Cardiac muscle cell (in vitro differentiated cells and primary cell): Measurements from ENCODE around the gene NOD1. TPM values are rescaled to one million over a fixed set of nuclear protein-coding genes. Genes with fewer than 3 reads are reported as not detected.

Experiments used
- DNase-seq, 2 donors: peaks; one replicate each; pipeline versions ENCODE4 v3.0.0 to v3.0.0-alpha.2; 2010 to 2017; ENCODE audit warnings: low read depth in 1 of 2, low spot score in 1 of 2
- H3K27ac ChIP-seq: fragments of 200-600 bp; sonication (generic); 2 replicates; pipeline ENCODE4 v1.5.1; 2016
- H3K27me3 ChIP-seq: fragments of 200-600 bp; sonication (generic); 2 replicates; pipeline ENCODE4 v1.6.0; 2016; ENCODE audit warnings: control low read depth
- H3K36me3 ChIP-seq: fragments of 200-600 bp; sonication (generic); 2 replicates; pipeline ENCODE4 v1.5.1; 2016; ENCODE audit warnings: control low read depth
- H3K4me1 ChIP-seq: fragments of 200-600 bp; sonication (generic); 2 replicates; pipeline ENCODE4 v1.8.1; 2017; ENCODE audit warnings: low read depth, mild to moderate bottlenecking, mixed run types
- H3K4me3 ChIP-seq: fragments of 200-600 bp; sonication (generic); 2 replicates; pipeline ENCODE4 v1.5.1; 2016; ENCODE audit warnings: mild to moderate bottlenecking
- H3K9me3 ChIP-seq: fragments of 200-600 bp; sonication (generic); 2 replicates; pipeline ENCODE4 v1.5.1; 2017; ENCODE audit warnings: low read depth, mild to moderate bottlenecking, control low read depth
- CTCF ChIP-seq: IDR thresholded peaks from 2 replicates; pipeline ENCODE4 v1.5.1; 2012; ENCODE audit warnings: low read depth, mild to moderate bottlenecking, low read length
- polyA plus RNA-seq: library from polyadenylated mRNA; unstranded; fragments of >200 nt; fragmentation: Nextera tagmentation; extraction: Ambion mirVana; gene quantifications from 2 replicates; pipeline ENCODE4 v1.2.1, GENCODE V29; 2016
- total RNA-seq: library from RNA; depleted of rRNA; stranded (reverse); fragments of >200 nt; gene quantifications from 2 replicates; pipeline ENCODE4 v1.2.3, GENCODE V29; 2016

NOD1 gene
- total and polyA plus RNA-seq, 2 experiments from 2014 or later = 20.3 to 79.6 TPM

DNA sequence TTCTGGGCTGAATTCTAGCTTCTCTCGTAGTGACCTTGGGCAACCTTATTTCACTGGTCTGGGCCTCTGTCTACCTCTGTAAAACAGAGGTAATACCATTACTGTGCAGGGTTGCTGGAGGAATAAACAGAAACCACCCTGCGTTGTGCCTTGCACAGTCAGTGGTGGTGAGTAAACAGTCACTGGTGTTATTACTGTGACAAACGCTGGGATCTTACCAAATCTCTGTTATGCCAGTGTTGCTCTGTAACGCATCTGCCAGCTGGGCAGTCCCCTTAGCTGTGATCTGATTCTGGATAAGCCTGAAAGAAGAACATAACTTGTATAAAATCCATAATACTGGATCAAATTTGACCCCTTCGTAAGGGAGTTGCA is 49.4 kb downstream of the NOD1 start:
- no peak for DNase-seq
- Histone ChIP-seq H3K27ac (no peak overlapping the region), H3K4me3 (no peak overlapping the region), H3K9me3 (no peaks in the 10 kb centered on the region), H3K4me1 (peaks cover 30% of the 10 kb centered on the region), H3K36me3 (peaks cover 17% of the 10 kb centered on the region), H3K27me3 (no peaks in the 10 kb centered on the region)
- no peak for TF ChIP-seq CTCF

DNA sequence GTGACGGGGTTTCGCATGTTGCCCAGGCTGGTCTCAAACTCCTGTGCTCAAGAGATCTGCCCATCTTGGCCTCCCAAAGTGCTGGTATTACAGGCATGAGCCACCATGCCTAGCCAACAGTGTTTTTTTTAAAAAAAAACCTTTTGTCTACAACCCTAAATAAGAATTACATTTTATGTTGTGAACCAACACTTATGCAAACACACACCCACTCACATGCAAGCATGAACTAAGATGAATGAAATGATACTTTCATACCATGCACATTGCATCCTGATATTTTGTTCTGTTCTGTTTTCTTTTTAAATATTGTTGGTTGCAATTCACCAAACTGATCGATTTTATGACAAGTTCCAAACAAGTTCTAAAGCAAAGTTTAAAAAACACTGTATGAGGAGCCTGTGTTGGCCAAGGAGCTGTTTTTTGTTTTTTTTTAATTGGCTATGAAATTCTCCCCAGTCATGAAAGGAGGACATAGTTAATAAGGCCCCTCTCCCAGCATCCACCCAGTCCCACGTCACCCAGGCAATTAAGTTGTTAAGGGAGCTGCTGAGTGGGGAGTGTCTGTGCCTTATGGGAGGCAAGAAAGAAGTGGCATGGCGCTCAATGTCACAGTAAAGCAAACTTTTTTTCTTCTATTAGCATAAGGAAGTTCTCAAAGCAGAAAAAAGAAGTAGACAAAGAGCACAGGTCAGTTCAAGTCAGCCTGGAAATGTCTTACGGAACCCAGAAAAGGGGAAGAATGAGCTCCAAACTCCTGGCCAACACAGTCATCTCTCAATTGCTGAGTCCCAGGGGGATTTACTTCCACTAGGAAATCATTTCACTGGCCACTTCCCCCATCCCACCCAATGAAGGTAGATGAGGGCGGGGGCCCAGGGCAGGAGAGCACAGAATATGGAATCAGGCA is 50.1 kb downstream of the NOD1 start:
- no peak for DNase-seq
- no peak for TF ChIP-seq CTCF
- Histone ChIP-seq H3K36me3 (peaks cover 17% of the 10 kb centered on the region), H3K4me3 (no peak overlapping the region), H3K27me3 (no peaks in the 10 kb centered on the region), H3K9me3 (no peaks in the 10 kb centered on the region), H3K27ac (no peak overlapping the region), H3K4me1 (peaks cover 24% of the 10 kb centered on the region)

GRCh38 chr7:30427296-30428070 is 51.1 kb downstream of the NOD1 start:
- no peak for DNase-seq
- H3K27ac ChIP-seq = no peak overlapping the region
- H3K9me3 ChIP-seq = no peaks in the 10 kb centered on the region
- peaks cover 20% of the 10 kb centered on the region for H3K4me1 ChIP-seq
- no peak overlapping the region for H3K4me3 ChIP-seq
- H3K36me3 ChIP-seq = peaks cover 17% of the 10 kb centered on the region
- no peaks in the 10 kb centered on the region for H3K27me3 ChIP-seq
- TF ChIP-seq CTCF = no peak

DNA sequence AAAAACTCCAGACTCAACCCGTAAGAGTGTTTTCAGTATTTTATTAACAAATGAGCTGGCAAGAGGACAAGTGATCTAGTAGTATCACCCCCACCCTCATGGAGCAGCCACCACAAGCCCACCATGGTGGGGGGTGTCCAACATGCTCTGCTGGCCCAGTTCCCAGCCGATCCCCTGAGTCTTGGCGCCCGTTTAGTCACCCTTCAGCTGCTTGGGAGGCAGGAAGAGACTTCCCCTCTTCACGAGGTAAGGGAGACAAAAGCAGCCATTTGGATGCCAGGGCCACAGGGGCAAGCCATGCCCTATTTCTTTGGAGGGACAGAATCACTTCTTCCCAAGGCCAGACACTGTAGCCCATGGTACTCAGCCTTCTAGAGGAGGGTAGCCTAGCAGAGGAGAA is 54.1 kb downstream of the NOD1 start:
- DNase-seq = no peak
- peaks cover 16% of the 10 kb centered on the region for H3K36me3 ChIP-seq
- no peak overlapping the region for H3K27ac ChIP-seq
- H3K4me3 ChIP-seq = no peak overlapping the region
- no peaks in the 10 kb centered on the region for H3K9me3 ChIP-seq
- no peaks in the 10 kb centered on the region for H3K27me3 ChIP-seq
- H3K4me1 ChIP-seq = no peaks in the 10 kb centered on the region
- no peak for TF ChIP-seq CTCF

DNA sequence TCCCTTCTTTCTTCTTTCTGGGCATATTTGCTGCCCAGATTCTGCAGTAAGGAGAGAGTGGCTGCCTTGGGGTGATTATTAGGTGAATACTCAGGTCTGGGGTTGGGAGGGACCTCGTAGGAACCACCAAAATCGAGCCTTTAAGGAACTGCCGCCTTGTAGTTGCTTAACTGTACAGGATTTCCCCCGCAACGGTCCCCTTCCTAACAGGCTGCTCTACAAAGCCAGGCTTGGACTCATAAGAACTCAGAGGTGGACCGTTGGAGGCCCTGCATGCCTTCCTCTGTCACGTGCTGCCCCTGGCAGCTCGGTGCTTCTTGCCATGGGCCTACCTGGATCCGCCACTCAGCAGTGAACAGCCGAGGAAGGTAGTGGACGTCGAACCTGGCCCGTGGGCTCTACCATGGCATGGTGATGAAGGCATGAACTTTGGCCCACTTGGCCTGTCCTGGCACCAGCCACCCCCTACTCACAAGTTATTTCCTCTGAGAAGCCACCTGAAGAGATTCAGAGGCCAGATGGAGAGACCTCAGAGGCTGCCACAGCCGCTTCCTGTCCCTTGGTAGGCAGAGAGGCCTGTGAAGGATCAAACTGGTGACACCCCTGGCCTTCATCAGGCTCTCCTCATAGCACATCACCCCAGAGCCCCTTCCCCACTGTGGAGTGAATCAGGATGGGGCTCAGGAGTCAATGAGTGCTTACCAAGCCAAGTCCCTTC is 54.6 kb downstream of the NOD1 start:
- no peak overlapping the region for H3K27ac ChIP-seq
- no peak overlapping the region for H3K4me3 ChIP-seq
- H3K4me1 ChIP-seq = no peaks in the 10 kb centered on the region
- no peaks in the 10 kb centered on the region for H3K27me3 ChIP-seq
- TF ChIP-seq CTCF = no peak
- DNase-seq = no peak
- H3K36me3 ChIP-seq = peaks cover 10% of the 10 kb centered on the region
- H3K9me3 ChIP-seq = no peaks in the 10 kb centered on the region
